ENCODE measurements around the gene ICAM2.
"Not testable (repeated sequence)": the region's sequence is repeated elsewhere in the genome, so short reads cannot be mapped to it uniquely, and the experiment has no call there.

Gene ICAM2

GRCh38 chr17:63996430-63997182, 23.8 kb downstream of the ICAM2 start:
- DNase-seq: no peak

DNA sequence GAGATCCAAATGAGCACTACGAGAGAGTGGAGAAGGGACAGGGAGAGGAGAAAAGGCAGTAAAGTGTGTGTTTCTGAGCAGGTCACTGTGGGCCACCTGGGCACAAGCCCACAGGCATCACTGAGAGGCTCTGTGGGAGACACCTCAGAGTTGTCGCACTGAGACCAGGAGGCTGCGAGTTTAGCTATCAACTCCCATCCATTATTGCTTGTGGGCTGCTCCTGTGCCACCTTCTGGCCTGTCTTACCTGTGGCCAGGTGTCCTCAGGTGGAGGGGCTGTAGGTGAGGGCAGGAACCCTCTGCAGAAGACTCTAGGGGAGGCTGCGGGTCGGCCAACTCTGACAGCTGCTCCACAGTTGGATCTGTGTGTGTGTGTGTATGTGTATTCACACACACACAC, 24.8 kb downstream of the ICAM2 start:
- peak; percentile 0 for DNase-seq

DNA sequence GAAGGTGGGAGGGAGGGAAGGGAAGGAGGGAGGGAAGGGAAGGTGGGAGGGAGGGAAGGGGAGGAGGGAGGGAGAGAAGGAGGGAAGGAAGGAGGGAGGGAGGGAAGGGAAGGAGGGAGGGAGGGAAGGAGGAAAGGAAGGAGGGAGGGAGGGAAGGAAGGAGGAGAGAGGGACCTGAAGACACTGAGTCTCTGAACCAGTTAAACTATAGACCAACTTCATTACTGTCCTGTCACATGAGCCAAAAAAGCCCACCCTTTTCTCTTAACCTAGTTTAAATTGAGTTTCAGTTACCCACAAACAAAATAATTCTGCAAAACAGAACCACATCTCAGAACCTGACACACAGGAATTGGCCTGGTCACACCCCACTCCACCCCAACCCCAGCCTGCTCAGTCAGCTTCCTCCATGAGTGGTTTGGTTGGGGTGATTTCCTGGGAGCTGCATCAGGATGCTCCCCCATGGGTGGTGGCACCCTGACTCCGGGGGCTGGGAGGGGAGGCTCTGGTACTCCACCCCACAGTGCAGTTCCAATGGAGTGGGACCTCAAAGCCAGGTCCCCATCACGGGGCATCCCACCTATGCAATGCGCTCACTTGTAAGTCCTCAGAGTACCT, 27.0 kb downstream of the ICAM2 start:
- DNase-seq: no peak

DNA sequence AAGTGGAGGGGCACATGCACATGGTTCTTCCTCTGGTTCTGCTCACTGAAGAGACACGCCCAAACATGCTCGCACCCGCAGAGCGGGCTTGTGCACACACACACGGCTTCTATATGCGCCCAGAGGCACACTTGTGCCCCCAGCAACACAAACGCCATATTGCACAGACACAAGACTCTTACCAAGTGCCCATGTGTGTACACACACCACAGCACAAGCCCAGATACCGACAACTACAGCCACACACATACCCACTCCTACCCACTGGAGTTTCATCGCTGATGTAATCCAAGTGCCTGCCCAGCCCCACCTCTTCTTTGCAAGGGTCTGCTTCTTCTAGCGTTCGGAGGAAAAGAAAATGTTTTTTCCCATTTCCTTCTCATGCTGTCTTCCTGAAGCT, 28.8 kb downstream of the ICAM2 start:
- DNase-seq: no peak

DNA sequence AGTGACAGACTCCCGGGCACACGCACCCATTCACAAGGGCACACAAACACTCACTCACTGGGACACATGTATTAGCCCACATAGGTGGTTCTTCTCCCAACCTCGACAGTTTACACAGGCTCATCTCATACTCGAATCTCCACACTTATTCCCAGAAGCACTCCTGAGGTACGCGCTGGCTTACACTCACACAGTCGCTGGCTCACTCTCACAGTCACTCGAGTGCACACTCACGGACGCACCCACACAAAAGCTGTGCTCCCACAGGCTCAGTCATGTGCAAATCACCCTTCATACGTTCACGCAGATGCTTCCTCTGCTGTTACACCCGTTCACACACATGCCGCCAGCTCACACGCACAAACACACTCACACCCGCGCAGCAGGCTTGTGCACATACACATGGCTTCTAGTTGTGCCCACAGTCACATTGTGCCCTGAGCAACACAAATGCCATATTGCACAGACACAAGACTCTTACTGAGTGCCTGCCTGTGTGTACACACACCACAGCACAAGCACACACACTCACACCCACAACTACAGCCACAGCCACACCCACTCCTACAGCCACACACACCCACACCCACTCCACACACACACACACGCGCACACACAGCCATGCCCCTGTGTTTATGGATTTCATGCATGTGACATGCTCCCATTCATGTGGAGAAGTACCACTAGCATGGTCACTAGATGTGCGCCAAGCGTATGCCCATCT, 30.6 kb downstream of the ICAM2 start:
- no peak for DNase-seq

DNA sequence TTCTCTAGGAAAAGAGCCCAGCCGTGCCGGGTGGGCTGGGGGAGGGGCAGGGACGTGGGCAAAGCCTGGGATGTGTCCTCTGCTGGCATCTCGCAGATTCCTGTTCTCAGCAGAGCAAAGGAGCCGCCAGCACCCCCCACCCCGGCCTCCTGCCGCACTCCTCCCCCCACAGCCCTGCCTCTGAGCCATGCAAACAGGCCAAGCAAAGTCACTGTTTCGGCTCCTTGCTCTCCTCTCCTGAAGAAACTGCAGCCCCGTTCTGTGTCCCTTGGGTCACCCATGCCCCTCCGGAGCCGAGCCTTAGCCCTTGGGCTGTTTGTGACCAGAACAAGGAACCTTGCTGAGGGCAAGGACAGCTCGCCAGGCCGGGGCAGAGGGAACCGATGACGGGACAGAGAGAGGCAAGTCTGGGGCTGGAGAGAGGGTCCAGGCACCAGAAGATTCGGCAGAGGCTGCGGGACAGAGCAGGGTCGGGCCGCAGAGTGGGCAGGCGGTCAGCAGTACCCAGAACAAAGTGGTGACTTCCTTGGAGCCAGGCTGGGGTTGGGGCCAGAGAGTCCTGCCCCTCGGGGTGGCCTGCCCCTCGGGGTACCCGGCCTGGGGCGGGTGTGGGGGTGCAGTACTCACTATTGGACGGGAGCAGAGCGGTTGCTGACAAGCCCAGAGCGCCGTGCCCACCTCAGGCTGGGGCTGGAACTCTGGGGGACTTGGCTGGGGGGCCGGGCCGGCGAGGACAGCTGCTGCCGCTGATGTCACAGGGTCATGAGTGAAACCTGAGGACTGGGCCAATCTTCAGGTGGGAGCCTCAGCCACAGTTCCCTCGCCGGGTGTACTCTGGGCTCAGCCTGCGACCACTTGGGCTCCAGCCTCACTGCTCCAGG, 31.5 kb downstream of the ICAM2 start:
- DNase-seq: no peak

DNA sequence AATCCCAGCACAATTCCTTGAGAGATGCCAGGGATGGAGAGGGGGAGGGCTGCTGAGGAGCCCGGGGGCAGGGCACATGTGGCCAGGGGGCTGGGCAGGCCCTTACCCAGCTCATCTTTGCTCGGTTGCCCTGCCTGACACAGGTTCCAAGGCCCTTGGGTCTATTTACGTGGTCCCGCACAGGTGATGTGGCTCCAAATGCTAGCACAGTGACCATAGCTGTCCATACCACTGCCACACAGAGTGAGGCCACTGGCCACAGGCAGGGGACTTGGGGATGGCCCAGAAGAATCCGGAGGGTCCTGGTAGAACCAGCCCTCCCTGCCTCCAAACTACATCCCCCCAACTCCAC, 32.3 kb downstream of the ICAM2 start:
- DNase-seq: no peak

GRCh38 chr17:63987221-63988126, 33.0 kb downstream of the ICAM2 start:
- DNase-seq: no peak

GRCh38 chr17:63986821-63987220, 33.6 kb downstream of the ICAM2 start:
- no peak for DNase-seq

GRCh38 chr17:63985387-63986140, 34.9 kb downstream of the ICAM2 start:
- no peak for DNase-seq

DNA sequence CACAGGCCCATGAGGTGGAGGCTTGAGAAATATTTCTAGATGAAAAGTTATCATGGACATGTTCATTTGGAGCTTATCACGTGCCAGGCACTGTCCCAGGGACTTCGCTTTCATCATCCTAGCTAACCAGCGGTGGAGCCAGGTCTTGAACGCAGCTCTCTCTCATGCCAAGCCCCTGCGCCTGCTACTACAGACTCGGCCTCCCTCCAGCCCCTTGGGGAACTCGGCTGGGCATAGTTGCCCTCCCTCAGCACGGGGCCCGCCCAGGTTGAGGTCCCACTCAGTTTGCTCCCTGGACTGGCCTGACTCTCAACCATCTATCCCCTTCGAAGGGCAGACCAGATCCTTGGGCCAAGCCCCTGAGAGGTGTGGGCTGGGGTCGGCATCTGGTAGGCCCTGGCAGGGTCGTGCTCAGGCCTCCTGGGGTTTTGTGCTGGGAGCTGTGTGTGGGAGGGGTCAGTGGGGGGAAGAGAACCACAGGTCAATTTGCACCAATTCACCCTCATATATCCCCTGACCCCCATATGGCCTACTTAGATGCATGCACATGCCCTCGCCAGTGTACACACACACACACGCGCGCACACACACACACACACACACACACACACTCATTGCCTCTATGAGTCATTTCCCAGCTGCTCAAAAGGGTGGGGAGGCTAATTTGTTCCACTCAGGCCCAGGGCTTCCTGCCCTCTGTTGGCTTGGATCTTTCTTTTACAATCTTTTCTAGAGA, 35.6 kb downstream of the ICAM2 start:
- peak; percentile 72 for DNase-seq

DNA sequence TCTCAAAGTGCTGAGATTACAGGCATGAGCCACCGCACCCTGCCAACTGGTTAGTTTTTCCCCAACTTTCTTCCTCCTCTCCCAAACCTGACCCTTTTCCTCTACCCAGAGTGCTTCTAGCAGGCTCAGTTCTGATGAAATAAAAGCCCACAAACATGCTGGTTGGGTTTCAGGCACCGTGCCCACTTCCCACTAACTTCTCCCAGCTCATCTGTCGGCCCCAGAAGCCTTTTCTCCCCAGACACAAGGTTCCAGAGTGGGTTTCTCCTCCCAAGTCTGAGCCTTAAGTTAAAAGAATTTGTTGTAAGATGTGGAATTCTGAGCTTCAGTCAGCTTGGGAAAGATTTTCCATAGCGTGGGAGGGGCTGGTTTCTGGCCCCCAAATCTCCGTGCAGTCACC, 36.2 kb downstream of the ICAM2 start:
- no peak for DNase-seq

DNA sequence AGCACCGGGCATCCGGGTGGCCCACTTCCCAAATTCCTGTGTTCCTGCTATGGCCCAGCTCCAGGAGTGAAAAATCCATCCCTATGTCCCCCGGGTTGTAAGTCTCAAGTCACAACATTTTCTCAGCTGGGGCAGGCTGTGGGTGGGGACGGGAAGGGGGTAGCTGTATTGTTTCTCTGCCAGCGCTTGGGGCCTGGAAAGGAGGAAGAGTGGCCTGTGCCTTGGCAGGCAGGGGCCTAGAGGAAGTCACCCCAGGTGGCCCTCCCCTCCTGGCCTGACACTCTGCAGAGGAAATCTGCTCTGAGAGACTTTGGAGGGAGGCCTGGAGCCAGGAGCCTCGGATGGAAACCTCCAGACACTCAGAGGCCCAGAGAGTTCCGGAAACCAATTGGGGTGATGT, 37.1 kb downstream of the ICAM2 start:
- no peak for DNase-seq

DNA sequence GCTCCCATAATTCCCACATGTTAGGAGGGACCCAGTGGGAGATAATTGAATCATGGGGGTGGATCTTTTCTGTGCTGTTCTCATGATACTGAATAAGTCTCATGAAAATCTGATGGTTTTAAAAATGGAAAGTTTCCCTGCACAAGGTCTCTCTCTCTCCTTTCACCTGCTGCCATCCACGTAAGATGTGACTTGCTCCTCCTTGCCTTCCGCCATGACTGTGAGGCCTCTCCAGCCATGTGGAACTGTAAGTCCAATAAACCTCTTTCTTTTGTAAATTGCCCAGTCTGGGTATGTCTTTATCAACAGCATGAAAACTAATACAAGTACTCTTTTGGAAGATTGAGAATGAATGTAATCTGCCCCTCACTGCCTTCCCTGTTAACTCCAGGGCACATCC, 37.8 kb downstream of the ICAM2 start:
- DNase-seq: not testable (repeated sequence)

- no peak for DNase-seq
These were observed 41.9 kb downstream of the ICAM2 start for GRCh38 chr17:63978272-63979200.

- no peak for DNase-seq
These were observed 43.7 kb downstream of the ICAM2 start for GRCh38 chr17:63976702-63977101.

DNA sequence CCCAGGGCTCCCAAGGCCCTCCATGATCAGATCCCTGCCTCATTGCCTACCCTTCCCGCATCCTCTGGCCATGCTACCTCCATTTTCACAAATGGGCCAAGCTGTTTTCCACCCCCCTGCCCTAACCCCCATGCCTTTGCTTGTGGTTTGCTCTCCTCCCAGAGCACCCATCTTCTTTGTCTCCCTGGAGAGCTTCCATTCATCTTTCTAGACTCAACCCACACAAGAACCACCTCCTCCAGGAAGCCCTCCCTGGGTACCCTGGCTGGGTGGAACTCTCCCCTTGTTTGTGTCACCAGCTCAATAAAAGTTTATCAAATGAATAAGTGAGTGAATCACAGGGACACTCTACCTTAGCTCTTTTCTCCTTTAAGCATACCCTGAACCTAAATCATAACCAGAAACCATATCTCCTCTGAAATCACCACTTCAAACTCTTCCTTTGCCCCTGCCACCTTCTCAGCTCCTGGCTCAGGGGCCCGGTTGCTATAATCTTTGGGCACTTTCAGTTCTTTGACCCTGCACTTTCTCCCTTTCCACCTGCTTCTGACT, 44.8 kb downstream of the ICAM2 start:
- DNase-seq: no peak

DNA sequence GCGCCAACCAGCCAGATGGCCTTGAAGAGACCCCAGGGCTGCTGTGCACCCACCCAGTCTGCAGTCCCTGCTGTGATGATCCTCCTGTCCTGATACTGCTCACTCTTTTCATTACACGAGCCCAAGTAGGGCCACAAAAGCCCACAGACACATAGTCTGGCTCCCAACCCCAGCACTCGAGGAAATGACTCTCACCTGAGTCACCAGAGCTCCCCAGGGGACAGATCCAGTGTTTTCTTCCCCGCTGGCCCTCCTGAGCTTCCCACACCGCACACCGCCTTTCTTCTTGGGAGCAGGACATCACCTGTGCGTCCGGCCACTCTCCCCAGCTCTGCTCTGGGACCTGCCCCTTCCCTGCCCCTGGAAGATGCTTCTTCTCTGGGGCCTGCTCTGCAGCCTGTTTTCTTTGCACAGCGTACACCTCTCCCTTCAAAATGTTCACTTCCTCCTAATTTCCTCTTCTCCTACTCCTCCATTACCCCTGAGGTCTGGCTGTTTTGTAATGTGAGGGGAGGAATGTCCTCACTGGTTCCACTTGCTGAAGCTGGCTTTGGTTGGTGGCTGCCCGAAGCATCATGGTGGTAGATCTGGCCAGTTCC, 45.7 kb downstream of the ICAM2 start:
- no peak for DNase-seq

Measured in hematopoietic multipotent progenitor cell treated with erythropoietin and hydrocortisone succinate and interleukin-3 and kit ligand, for 6 days (in vitro differentiated cells).